HG02885 (cell line): Measurements from ENCODE around the gene SPINT4.
"Not testable (repeated sequence)": the region's sequence is repeated elsewhere in the genome, so short reads cannot be mapped to it uniquely, and the experiment has no call there.

Experiments
- ATAC-seq: cut with Tn5 transposase; IDR thresholded peaks from one replicate; pipeline ENCODE4 v1.9.1; 2021; ENCODE audit warnings: mild to moderate bottlenecking; ENCODE audit not compliant: unreplicated experiment, poor library complexity

The SPINT4 gene

DNA sequence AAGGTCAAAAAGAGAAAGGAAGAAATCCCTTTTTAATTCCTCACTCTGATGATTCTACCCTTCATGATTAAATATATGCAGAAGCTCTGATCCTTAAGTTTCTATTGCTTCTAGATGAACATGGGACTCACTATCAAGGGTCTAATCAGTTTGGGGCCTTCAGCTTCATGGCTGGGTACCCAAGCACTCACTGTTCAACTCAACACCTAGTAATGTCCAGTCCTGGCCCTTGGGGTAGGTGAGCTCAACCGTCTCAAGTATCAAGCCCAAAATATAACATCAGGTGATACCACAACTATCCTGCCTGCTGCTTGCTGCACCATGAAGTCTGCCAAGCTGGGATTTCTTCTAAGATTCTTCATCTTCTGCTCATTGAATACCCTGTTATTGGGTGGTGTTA, at the start of gene SPINT4:
Gene SPINT4 (plus strand): TSS at position 301 of the 400 bp plus-strand sequence. CDS start 21 bp downstream, at position 322.
- ATAC-seq: no peak

DNA sequence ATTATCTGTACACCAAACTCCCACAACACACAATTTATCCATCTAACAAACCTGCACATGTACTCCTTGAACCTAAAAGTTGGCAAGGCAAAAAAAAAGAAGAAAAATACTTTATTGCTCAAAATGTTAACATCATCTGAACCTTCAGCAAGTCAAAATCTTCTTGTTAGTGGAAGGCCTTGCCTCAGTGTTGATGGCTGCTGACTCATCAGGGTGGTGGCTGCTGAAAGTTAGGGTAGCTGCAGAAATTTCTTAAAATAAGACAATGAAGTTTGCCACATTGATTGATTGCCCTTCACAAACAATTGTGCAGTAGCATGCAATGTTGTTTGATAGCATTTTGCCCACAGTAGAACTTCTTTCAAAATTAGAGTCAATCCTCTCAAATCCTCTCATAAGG, 49.4 kb upstream of the SPINT4 start:
- ATAC-seq: no peak

DNA sequence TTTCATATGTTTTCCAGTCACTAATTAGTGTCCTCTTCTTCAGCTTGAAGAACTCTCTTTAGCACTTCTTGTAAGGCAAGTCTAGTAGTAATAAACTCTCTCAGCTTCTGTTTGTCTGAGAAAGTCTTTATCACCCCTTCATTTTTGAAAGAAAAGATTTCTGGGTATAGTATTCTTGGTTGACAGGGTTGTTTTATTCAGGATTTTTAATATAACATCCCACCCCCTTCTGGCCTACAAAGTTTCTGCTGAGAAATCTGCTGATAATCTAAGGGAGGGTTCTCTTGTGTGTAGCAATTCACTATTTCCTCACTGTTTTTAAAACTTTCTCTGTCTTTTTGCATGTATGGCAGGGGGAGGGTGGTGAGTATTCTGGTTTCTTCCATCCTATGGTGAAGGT, 42.5 kb upstream of the SPINT4 start:
- no peak for ATAC-seq

- ATAC-seq: no peak
Measured at GRCh38 chr20:45685896-45686295, 36.3 kb upstream of the SPINT4 start.

DNA sequence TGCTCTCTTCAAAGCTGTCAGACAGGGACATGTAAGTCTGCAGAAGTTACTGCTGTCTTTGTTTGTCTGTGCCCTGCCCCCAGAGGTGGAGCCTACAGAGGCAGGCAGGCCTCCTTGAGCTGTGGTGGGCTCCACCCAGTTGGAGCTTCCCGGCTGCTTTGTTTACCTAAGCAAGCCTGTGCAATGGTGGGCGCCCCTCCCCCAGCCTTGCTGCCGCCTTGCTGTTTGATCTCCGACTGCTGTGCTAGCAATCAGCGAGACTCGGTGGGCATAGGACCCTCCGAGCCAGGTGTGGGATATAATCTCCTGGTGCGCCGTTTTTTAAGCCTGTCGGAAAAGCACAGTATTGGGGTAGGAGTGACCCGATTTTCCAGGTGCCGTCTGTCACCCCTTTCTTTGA, 28.8 kb upstream of the SPINT4 start:
- ATAC-seq: not testable (repeated sequence)

- ATAC-seq: no peak
Measured at GRCh38 chr20:45695496-45695895, 26.7 kb upstream of the SPINT4 start.

DNA sequence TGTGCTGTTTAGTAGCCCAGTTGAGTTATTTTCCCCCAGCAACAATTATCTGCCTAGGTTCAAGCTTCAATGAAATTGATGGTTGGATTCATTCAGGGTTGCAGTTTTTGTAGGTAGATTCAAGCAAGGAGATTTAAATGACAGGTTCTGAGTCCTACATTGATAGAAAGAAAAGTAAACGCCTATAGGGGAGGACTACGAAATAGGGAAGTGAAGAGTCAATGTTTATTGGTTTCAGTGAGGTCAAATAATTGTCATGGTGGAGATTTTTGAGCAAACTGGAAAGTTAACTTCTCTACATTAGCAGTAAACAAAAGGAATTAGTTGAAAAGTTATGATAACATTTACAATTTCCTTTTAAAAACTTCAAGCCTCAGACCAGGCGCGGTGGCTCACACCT, 21.0 kb upstream of the SPINT4 start:
- ATAC-seq: no peak

DNA sequence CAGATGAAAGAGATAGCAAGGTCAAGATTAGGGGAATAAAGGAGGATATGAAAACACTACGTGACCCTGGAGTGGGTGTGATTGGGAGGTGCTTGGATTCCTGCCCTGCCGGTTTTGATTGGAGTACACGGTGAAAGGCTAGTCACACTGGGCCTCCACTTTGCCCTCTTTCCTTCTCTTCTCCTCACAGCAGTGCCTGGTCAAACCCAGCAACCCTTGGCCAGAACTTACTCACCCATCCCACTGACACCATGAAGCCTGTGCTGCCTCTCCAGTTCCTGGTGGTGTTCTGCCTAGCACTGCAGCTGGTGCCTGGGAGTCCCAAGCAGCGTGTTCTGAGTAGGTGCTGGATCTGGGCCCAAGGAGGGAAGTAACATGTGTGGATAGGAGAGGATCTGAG, 20.3 kb upstream of the SPINT4 start, which contains the start of gene WFDC13:
Gene WFDC13 (plus strand): TSS at position 166 of the 400 bp plus-strand sequence. CDS start 86 bp downstream, at position 252.
- no peak for ATAC-seq

DNA sequence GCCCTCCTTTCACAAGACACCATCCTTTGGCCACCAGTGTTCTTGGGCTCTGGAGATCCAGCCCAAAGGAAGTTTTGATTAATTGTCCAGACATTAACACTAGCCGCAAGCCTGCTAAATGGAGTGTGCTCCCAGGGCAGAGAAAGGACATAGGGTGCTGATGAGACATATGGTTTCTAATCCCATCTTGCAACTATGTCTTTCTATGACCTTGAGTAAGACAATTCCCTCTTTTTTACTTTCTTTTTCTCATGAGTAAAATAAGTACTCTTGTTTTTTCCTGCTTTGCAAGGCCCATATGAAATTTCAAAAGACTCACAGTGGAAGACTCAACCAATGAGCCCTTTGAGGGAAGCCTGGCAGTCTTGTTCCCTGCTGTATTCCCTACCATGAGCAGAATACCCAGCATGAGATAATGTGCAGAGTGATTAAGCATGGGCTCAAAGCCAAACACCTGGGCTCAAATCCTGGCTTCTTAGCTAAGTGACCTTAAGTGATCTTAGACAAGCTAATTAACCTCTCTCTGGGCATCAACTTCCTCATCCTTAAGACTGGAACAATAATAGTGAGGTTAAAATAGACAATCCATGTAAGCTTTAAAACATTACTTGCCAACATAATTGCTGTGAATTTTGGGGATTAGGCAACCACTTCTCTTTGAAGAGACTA, 17.0 kb upstream of the SPINT4 start, which contains the start of gene WFDC10B:
Gene WFDC10B (minus strand): TSS at position 51 of the 669 bp plus-strand sequence. CDS start 19,027 bp downstream, outside the sequence.
- no peak for ATAC-seq

- ATAC-seq: not testable (repeated sequence)
Measured at GRCh38 chr20:45716141-45716688, 5.9 kb upstream of the SPINT4 start.

- ATAC-seq: no peak
Measured at GRCh38 chr20:45725134-45725533, 3.0 kb downstream of the SPINT4 start.

- no peak for ATAC-seq
Measured at GRCh38 chr20:45727044-45727443, 4.9 kb downstream of the SPINT4 start.

DNA sequence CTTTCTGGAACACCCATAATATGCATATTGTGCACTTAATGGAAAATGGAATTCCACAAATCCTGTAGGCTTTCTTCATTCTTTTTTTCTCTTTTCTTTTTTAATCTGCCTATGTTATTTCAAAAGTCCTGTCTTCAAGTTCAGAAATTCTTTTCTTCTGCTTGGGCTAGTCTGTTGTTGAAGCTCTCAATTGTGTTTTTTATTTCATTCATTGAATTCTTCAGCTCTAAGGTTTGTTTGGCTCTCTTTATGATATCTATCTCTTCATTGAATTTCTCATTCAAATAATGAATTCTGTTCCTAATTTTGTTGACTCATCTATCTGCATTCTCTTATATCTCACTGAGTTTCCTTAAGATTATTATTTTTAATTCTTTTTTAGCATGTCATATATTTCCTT, 10.1 kb downstream of the SPINT4 start:
- ATAC-seq: no peak

DNA sequence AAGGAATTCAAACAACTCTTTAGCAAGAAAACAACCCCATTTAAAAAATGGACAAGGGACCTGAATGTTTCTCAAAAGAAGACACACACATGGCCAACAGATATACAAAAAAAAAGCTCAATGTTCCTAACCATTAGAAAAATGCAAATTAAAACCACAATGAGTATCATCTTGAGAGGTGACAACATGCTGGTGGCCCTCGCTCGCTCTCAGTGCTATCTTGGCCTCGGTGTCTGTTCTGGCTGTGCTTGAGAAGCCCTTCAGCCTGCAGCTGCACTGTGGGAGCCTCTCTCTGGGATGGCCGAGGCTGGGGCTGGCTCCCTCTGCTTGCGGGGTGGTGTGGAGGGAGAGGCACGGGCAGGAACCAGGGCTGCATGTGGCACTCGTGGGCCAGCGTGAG, 13.4 kb downstream of the SPINT4 start:
- ATAC-seq: no peak

GRCh38 chr20:45735988-45736387, 13.8 kb downstream of the SPINT4 start:
- no peak for ATAC-seq

DNA sequence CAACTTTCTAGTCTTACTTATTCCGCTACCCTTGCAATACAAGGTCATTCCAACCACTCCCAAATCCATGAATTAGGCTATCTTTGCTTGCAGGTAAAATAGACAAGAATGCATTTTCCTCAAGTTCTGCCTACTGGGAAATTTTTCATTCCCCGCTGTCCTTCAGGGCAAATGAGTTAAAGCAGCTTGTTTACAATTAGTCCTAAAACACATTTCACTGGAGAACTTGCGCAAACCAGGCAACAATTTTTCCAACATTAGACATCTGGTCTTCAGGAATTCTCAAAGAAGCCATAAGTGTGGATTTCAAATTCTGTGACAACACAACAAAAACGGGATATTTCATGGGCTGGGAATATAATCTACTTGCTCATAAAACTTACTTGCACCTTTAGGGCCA, 20.4 kb downstream of the SPINT4 start:
- no peak for ATAC-seq

DNA sequence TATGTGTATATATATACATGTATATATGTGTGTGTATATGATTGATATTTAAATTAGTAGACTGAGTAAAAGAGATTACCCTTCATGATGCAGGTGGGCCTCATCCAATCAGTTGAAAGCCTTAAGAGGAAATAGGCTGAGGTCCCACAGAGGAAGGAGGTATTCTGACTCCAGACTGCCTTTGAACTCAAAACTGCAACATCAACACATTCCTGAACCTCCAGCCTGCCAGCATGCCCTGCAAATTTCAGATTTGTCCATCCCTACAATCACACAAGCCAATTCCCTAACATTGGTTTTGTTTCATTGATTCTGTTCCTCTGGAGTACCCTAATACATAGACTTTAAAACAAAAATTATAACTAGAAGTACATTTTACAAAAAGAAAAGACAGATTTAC, 22.9 kb downstream of the SPINT4 start:
- no peak for ATAC-seq

DNA sequence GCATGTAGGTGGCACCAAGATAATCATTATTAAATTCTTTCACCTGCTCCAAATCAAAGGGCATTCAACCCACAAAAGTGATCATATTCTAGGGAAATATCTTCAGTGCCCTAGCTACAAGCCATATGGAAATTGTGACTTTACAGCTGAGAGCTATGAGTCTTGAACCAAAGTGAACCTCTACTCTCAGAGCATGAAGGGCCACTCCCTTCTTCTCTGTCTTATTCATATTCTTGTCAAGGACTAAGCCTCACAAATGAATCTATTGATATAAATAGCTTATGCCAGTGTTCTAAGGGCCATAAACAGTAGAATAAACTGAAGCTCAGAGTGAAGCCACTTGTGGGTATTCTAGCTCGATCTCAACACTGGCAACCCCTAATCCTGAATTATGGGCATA, 29.6 kb downstream of the SPINT4 start:
- no peak for ATAC-seq

GRCh38 chr20:45752746-45753145, 30.6 kb downstream of the SPINT4 start:
- ATAC-seq: no peak

- ATAC-seq: no peak
Measured at GRCh38 chr20:45758096-45758495, 35.9 kb downstream of the SPINT4 start.

DNA sequence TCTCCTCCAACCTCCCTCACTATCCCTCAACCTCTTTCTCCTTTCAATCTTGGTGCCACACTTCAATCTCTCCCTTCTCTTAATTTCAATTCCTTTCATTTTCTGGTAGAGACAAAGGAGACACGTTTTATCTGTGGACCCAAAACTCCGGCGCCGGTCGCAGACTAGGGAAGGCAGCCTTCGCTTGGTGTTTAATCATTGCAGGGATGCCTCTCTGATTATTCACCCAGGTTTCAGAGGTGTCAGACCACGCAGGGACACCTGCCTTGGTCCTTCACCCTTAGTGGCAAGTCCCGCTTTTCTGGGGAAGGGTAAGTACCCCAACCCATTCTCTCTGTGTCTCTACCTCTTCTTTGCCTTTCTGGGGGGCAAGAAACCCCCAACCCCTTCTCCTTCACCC, 37.8 kb downstream of the SPINT4 start:
- ATAC-seq: not testable (repeated sequence)

DNA sequence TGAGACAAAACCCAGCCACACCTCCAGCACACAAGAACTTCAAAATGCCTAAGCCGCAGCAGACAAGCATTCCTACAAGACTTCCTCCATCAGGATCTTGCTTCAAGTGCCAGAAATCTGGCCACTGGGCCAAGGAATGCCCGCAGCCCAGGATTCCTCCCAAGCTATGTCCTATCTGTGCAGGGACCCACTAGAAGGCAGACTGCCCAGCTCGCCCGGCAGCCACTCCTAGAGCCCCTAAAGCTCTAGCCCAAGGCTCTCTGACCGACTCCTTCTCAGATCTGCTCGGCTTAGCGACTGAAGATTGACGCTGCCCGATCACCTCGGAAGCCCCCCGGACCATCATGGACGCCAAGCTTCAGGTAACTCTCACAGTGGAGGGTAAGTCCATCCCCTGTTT, 39.8 kb downstream of the SPINT4 start:
- ATAC-seq: not testable (repeated sequence)
